K562 (cell line): ENCODE results near the gene LRRC8E. TPM values are rescaled to one million over a fixed set of nuclear protein-coding genes. Genes with fewer than 3 reads are reported as not detected.

Experiments used
- BRCA1 ChIP-seq, 2 experiments: fragments of 450-650 bp in 1 of 2; sonication (generic) in 1 of 2; formaldehyde crosslinking in 1 of 2; IDR thresholded peaks; 2 replicates each; pipeline versions ENCODE4 v1.5.0 to v1.6.1; 2017 to 2020; ENCODE audit warnings: mild to moderate bottlenecking in 1 of 2, missing genetic modification reagents in 1 of 2
- CC2D1A ChIP-seq: fragments of 450-650 bp; IDR thresholded peaks from 2 replicates; pipeline ENCODE4 v1.6.1; 2017; ENCODE audit warnings: mild to moderate bottlenecking
- CHCHD3 ChIP-seq: fragments of 250-450 bp; sonication (Bioruptor Pico); IDR thresholded peaks from 2 replicates; pipeline ENCODE4 v2.1.2; 2022; ENCODE audit warnings: mild to moderate bottlenecking
- CREBBP ChIP-seq: IDR thresholded peaks from one replicate; pipeline ENCODE4 v1.6.1; 2012; ENCODE audit warnings: low read depth, mild to moderate bottlenecking, control low read depth, inconsistent platforms, low read length
- GTF2A2 ChIP-seq: IDR thresholded peaks from 2 replicates; pipeline ENCODE4 v1.6.1; 2016; ENCODE audit warnings: mild to moderate bottlenecking, missing genetic modification characterization, missing compliant biosample characterization
- L3MBTL2 ChIP-seq: fragments of 450-650 bp; IDR thresholded peaks from 2 replicates; pipeline ENCODE4 v1.6.1; 2016; ENCODE audit warnings: mild to moderate bottlenecking, moderate library complexity
- LEF1 ChIP-seq: fragments of 450-650 bp; IDR thresholded peaks from 2 replicates; pipeline ENCODE4 v1.6.1; 2016; ENCODE audit warnings: mild to moderate bottlenecking
- MEF2D ChIP-seq: conservative IDR thresholded peaks from 2 replicates; pipeline ENCODE4 v1.6.1; 2016; ENCODE audit warnings: low read depth, missing genetic modification characterization, missing compliant biosample characterization
- MTF1 ChIP-seq: fragments of 250-450 bp; sonication (Bioruptor Pico); IDR thresholded peaks from 2 replicates; pipeline ENCODE4 v1.9.0; 2021; ENCODE audit warnings: moderate library complexity, mild to moderate bottlenecking, inconsistent platforms, borderline replicate concordance
- PYGO2 ChIP-seq: fragments of 450-650 bp; IDR thresholded peaks from 2 replicates; pipeline ENCODE4 v1.6.1; 2016; ENCODE audit warnings: mild to moderate bottlenecking, missing genetic modification characterization, moderate library complexity, missing compliant biosample characterization
- RBBP5 ChIP-seq: fragments of 200-600 bp; sonication (generic); IDR thresholded peaks from 2 replicates; pipeline ENCODE4 v1.6.1; 2012; ENCODE audit warnings: borderline replicate concordance, mild to moderate bottlenecking, low read length, control low read depth, inconsistent platforms; ENCODE audit not compliant: insufficient read depth, poor library complexity, severe bottlenecking
- RHOXF2B ChIP-seq: fragments of 250-450 bp; sonication (Bioruptor Pico); conservative IDR thresholded peaks from 2 replicates; pipeline ENCODE4 v1.5.1; 2021
- TBL1XR1 ChIP-seq, 2 experiments: IDR thresholded peaks; 2 replicates each; pipeline ENCODE4 v1.6.1; 2012; ENCODE audit warnings: improper control_type of control experiment in 2 of 2, low read length in 2 of 2, mild to moderate bottlenecking in 1 of 2
- TGIF2 ChIP-seq: sonication (generic); formaldehyde crosslinking; IDR thresholded peaks from 2 replicates; pipeline ENCODE4 v1.8.1; 2022; ENCODE audit warnings: mild to moderate bottlenecking, missing genetic modification reagents, moderate library complexity
- THRB ChIP-seq: fragments of 450-650 bp; formaldehyde crosslinking; conservative IDR thresholded peaks from 2 replicates; pipeline ENCODE4 v1.4.0; 2022; ENCODE audit warnings: mild to moderate bottlenecking, missing genetic modification characterization
- TRIM28 ChIP-seq: fragments of 450-650 bp; IDR thresholded peaks from 2 replicates; pipeline ENCODE4 v1.6.1; 2017
- YY1 ChIP-seq, 3 experiments: IDR thresholded peaks; 2 replicates each; pipeline ENCODE4 v1.6.1; 2011; ENCODE audit warnings: low read length in 2 of 3, mild to moderate bottlenecking in 2 of 3, moderate library complexity in 2 of 3, borderline replicate concordance in 1 of 3, control low read depth in 1 of 3, low read depth in 1 of 3; ENCODE audit not compliant: insufficient read depth in 3 of 3, insufficient replicate concordance in 2 of 3, control insufficient read depth in 1 of 3, insufficient read length in 1 of 3; ENCODE audit errors: extremely low read depth in 1 of 3
- ZBTB7A ChIP-seq: IDR thresholded peaks from 2 replicates; pipeline ENCODE4 v1.6.1; 2011; ENCODE audit warnings: low read depth, mild to moderate bottlenecking, low read length, moderate library complexity, borderline replicate concordance; ENCODE audit not compliant: control insufficient read depth
- ZKSCAN3 ChIP-seq: fragments of 250-450 bp; sonication (Bioruptor Pico); IDR thresholded peaks from 2 replicates; pipeline ENCODE4 v1.4.0; 2020
- ZNF217 ChIP-seq: sonication (generic); formaldehyde crosslinking; IDR thresholded peaks from 2 replicates; pipeline ENCODE4 v1.8.0; 2022; ENCODE audit warnings: mild to moderate bottlenecking, missing genetic modification reagents
- ZNF436 ChIP-seq: fragments of 250-450, 450-650 bp; sonication (Bioruptor Pico); formaldehyde crosslinking; IDR thresholded peaks from 2 replicates; pipeline ENCODE4 v1.7.0; 2020; ENCODE audit warnings: mild to moderate bottlenecking
- ZNF609 ChIP-seq: sonication (generic); formaldehyde crosslinking; IDR thresholded peaks from 2 replicates; pipeline ENCODE4 v1.8.1; 2023; ENCODE audit warnings: missing genetic modification reagents, mild to moderate bottlenecking, borderline replicate concordance
- ZNF785 ChIP-seq: fragments of 250-450 bp; sonication (Bioruptor Pico); IDR thresholded peaks from 2 replicates; pipeline ENCODE4 v1.4.0; 2020; ENCODE audit warnings: mild to moderate bottlenecking
- polyA plus RNA-seq, 8 experiments: library from polyadenylated mRNA; depleted of rRNA in 4 of 8; stranded (reverse) in 5 of 8; unstranded in 3 of 8; fragments of >200 nt; fragmentation: Nextera tagmentation in 2 of 8; fragmentation: Illumina TruSeq in 1 of 8; extraction: Ambion mirVana in 2 of 8; extraction: Trizol in 1 of 8; gene quantifications; 2 replicates each; pipeline versions ENCODE4 v1.2.1 to v1.2.3, GENCODE V29; 2011 to 2014; ENCODE audit warnings: inconsistent platforms in 1 of 8, missing spikeins in 1 of 8
- total RNA-seq, 7 experiments: library from RNA; depleted of rRNA in 6 of 7; stranded (reverse); fragments of >200 nt in 6 of 7; fragmentation: Illumina TruSeq in 2 of 7; extraction: Trizol in 2 of 7; gene quantifications; 2 replicates each; pipeline versions ENCODE4 v1.2.1 to v1.2.3, GENCODE V29; 2011 to 2021; ENCODE audit warnings: low replicate concordance in 1 of 7

LRRC8E gene
- total and polyA plus RNA-seq, 9 of the 15 experiments (the other 6 are each of a cell fraction or from before 2014, with no cell fraction given), result 0.08 to 5.7 (median 3.5) TPM; not detected in 1

- TF ChIP-seq ZNF609, result no peak
- TF ChIP-seq PYGO2 (tag), result no peak
- TF ChIP-seq BRCA1 (IDR thresholded peaks at IDR 0.05), result no peak
- TF ChIP-seq BRCA1 (CRISPR knock-in tag; IDR thresholded peaks at IDR 0.05), result no peak
- no peak for TF ChIP-seq GTF2A2
- TF ChIP-seq MEF2D (tag), result no peak
- no peak; the same call in 1 of the 2 replicates for TF ChIP-seq LEF1
- no peak for TF ChIP-seq TRIM28
- TF ChIP-seq ZBTB7A, result no peak; the same call in 1 of the 2 replicates
- peak; percentile 87 for TF ChIP-seq THRB (CRISPR knock-in tag)
- TF ChIP-seq ZKSCAN3 (CRISPR knock-in tag), result no peak
- TF ChIP-seq ZNF785, result no peak
- TF ChIP-seq MTF1 (CRISPR knock-in tag), result no peak
- no peak for TF ChIP-seq ZNF436
- TF ChIP-seq RBBP5, result no peak
- no peak for TF ChIP-seq YY1 (IDR thresholded peaks at IDR 0.05; ENCODE audit: borderline replicate concordance in 1 of 3, control insufficient read depth in 1 of 3, extremely low read depth in 1 of 3, insufficient read depth in 3 of 3, insufficient read length in 1 of 3, insufficient replicate concordance in 2 of 3, low read depth in 1 of 3, low read length in 2 of 3)
- TF ChIP-seq RHOXF2B (CRISPR knock-in tag), result no peak
- TF ChIP-seq TBL1XR1 (IDR thresholded peaks at IDR 0.05; ENCODE audit: low read length in 2 of 2), result no peak
- no peak for TF ChIP-seq ZNF217
- no peak for TF ChIP-seq TGIF2 (CRISPR knock-in tag)
- no peak for TF ChIP-seq CHCHD3 (CRISPR knock-in tag)
- no peak for TF ChIP-seq CREBBP
- no peak for TF ChIP-seq CC2D1A
- peak; percentile 66 for TF ChIP-seq L3MBTL2
Measured at GRCh38 chr19:7920519-7921301, 32.4 kb downstream of the LRRC8E start (continued).
